NCI-H2029 treated with DMSO at 0.1 percent for 48 hours (cell line): Measurements from ENCODE around the gene CCDC47.

Experiments
- DNase-seq: peaks from one replicate; lab custom pipeline; 2025; lab: John Stamatoyannopoulos, UW

Gene CCDC47

DNA sequence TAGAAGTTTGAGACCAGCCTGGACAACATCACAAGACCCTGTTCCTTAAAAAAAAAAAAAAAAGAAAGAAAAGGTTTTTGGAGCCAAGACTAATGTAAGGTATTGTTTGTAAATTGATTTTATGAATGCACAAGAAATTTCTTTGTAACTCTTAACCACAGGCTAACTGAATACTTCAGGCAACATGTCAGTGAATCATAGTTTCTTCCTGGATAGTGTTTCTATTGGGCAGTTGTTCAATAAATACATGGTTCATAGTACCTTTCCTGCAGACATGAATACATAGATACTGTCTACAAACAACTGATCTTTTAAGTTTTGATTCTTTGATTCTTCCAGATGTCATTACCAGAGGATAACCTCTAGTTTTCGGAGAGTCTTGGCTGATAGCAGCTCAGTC, 12.2 kb upstream of the CCDC47 start:
- DNase-seq, result no peak

GRCh38 chr17:63783522-63783921, 10.1 kb upstream of the CCDC47 start:
- DNase-seq, result no peak

GRCh38 chr17:63780928-63781327, 7.5 kb upstream of the CCDC47 start:
- DNase-seq, result no peak

- DNase-seq, result no peak
Measured at GRCh38 chr17:63780507-63780906, 7.1 kb upstream of the CCDC47 start.

DNA sequence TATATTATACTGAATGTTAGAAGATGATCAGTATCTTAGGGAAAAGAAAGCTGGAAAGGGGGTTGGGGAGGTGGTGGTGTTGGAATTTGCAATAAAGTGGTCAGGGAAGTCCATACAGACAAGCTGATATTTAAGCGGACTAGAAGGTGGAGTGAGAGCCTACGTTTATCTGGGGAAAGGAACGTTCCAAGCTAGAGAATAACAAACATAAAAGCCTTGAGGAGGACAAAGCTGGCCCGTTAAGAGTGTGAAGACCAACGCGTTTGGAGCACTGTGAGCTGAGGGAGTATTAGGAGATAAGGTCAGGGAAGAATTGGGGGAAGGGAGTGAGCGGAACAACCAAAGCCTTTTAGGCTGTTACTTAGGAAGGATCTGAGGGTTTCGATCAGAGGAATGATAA, 2.0 kb upstream of the CCDC47 start:
- no peak for DNase-seq

- no peak for DNase-seq
Measured at GRCh38 chr17:63774969-63775265, 1.5 kb upstream of the CCDC47 start.

DNA sequence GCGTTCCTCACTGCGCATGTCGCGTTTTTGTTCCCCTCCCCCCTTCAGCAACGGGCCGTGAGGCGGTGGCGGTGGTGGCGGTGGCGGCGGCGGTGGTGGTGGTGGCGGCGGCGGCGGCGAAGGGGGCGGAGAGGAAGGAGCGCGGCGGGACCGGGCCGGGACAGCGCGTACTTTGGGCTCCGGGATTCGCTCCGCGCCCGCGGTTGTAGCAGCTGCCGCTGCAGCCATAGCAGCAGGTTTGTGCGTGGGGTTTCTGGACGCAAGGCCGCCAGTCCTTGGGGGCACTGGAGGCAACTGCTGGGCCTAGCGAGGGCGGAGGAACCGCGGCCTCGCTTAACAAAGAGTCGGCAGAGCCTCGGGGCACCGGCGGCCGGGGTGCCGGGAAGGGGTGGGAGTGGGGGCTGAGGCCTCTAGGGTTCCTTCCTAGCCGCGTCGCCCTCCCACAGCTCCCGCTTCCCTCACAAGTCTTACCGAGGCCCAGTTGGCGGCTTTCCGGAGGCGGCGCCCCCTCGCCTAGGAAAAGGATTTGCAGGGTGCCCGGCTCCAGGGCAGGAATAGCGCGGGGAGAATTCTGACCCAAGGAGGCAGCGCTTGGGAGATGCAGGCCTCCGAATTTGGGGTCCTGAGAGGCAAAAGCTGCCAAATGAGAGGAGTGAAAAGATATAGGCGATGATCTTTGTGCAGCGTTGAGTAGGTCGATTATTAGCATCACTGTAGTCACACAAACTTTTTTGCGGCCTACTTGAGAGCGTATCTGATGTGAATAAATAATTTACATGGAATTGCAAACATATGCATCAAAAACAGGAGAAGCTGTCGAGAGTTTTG, 958 bp upstream of the CCDC47 start, which contains the start of gene DDX42:
Gene DDX42, plus strand, starts transcription at position 30 of the 828 bp plus-strand sequence. CDS start 12,880 bp downstream, outside the sequence.
- no peak for DNase-seq

GRCh38 chr17:63772801-63773271, 561 bp downstream of the CCDC47 start:
- DNase-seq, result no peak

- DNase-seq, result no peak
Measured at GRCh38 chr17:63768433-63768832, 5.0 kb downstream of the CCDC47 start.

DNA sequence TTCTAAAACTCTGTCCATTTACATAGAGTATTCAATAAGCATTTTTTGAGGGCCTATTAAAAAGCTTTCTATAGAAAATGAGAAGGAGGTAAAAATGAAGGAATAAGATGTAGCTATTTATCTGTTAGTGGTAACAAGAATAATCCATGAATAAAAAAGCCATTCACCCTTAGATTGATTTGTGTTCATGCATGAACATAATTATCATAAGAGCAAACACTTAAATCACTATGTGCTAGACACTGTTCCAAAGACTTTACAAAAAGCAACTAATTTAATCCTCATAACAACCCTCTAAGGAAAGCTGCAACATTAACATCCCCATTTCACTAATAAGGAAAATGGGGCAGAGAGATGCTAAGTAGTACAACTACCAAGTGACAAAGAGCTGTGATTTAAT, 6.6 kb downstream of the CCDC47 start:
- no peak for DNase-seq

GRCh38 chr17:63764716-63765115, 8.7 kb downstream of the CCDC47 start:
- no peak for DNase-seq

DNA sequence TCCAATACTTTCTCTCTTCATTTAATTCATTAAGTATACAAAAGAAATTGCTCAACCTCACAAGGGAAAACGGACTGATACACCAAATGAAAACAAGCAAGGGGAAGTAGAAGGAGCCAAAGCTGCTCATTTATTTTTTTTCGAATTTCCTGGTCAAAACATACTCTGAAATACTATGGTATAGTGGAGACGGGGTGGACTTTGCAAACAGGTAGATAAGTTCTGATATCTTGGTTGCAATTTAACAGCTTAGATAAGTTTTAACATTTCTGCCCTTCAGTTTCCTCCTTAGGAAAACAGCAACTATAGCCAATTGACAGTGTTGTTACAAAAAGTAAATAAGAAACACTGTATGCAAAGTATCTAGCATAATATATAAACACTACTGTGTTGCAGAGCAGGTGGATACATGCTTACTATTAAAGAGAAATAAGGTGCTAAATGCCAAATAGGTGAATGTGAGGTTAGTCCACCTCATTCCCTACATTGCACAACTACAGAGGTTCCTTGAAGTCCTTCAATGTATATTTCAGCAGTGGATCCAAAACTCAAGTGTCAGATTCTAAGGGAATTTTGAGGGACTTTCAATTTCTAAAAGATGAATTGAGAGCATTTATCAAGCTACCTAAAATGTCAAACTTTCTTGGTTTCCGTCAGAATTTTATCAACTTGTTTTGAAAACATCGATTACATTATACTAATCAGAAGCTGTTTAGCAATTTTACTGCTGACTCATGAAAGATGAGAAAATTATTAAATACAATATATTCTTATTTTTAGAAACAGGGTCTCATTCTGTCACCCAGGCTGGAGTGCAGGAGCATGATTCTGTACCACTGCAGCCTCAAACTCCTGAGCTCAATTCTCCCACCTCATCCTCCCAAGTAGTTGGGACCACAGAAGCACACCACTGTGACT, 11.0 kb downstream of the CCDC47 start:
- DNase-seq, result no peak

DNA sequence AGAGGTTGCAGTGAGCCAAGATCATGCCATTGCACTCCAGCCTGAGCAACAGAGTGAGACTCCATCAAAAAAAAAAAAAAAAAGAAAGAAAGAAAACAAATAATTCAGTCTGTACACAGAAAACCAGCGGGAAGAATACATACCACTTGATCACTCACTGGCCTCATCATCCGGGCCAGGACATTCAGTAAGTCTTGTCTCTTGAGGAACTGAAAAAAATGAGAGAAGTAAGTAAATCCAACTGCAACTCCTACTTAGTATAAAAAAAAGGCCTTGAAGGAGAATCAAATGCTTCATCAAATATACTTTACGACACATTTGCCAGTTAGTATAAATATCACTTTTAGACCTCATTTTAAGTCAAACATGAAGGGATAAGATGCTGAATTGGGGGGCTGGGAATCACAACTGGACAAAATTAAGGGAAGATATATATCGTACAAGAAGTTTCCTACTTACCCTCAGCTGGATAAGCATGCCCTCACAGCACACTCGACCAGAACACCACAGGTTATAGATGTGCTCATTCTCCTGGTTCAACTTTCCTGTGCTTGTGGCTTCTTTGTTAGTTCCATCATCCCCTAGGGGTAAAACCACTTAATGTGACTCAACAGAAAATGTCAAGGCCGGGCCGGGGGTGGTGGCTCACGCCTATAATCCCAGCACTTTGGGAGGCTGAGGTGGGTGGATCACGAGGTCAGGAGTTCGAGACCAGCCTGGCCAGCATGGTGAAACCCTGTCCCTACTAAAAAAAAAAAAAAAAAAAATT, 12.4 kb downstream of the CCDC47 start:
- no peak for DNase-seq

DNA sequence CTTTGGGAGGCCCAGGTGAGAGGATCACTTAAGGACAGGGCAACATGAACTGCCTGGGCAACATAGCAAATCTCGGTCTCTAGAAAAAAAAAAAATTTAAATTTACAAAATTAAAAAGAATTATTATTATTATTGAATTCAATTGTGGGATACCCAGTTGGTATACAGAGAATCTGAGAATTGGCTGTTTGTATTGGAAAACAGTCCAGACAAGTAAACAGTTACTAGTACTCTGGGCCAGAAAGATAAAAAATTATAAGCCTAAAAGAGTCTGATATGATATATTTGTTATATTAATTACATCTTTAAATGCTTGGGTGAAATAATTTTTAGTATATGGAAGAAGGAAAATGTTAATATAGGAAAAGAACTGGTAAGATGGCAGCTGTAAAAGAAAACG, 15.0 kb downstream of the CCDC47 start:
- DNase-seq, result no peak

DNA sequence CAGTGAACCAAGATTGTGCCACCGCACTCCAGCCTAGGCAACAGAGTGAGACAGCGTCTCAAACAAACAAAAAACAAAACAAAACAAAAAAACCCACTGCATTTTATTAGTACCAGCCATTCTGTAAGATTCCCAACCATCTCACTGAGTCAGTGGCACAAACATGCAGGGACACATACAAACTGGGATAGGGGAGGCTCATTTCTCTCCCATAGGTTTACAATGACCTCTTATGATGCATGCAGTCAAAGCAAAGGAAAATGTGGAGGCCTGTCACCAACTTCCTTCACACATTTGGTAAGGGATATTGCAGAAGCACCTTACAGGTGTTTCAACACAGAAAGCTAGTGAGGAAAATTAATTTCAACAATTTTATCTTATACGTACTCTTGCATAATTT, 19.4 kb downstream of the CCDC47 start:
- no peak for DNase-seq

GRCh38 chr17:63753215-63753614, 20.2 kb downstream of the CCDC47 start:
- DNase-seq, result no peak

- DNase-seq, result no peak
Measured at GRCh38 chr17:63752707-63753106, 20.7 kb downstream of the CCDC47 start.

GRCh38 chr17:63751806-63752205, 21.6 kb downstream of the CCDC47 start:
- DNase-seq, result no peak

DNA sequence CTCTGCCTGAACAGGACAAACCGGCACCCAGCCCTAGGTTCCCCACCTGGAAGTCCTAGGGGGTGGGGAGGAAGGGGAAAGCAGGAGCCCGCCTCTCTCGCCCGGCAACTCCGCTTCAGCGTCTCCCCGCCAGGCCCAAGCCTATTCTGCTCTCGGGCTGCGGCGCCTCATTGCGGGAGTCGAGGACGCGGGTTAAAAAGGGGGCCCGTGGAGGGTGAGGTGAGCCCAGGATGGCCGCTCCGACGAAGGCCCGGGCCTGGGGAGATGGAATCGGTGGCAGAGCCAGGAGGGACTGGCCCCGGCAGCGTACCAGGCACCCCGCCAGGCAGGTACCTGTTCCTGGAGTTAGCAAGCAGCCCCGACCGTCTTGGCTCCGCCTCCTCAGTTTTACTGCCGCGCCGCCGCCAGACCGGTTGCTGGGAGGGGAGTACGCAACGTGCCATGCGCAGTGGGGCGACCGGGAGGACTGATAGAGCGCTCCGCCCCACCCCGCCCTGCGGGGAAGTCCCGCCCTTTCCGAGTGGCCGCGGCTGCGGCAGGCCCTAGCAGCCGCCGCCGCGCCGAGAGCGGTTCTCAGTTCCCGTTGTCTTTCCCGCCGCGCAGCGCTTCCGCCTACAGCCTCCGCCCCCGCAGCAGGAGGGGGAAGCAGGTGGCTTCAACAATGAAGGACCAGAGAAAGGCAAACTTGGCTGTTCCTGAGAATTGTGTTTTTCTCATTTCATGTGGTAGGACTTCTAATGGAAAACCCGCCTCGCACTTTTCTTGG, 31.8 kb downstream of the CCDC47 start, which contains the start of gene STRADA:
Gene STRADA, minus strand, starts transcription at position 392 of the 766 bp plus-strand sequence. CDS start 13,430 bp downstream, outside the sequence.
- DNase-seq, result peak; percentile 80

GRCh38 chr17:63741143-63741407, 32.3 kb downstream of the CCDC47 start:
- peak; percentile 0 for DNase-seq

DNA sequence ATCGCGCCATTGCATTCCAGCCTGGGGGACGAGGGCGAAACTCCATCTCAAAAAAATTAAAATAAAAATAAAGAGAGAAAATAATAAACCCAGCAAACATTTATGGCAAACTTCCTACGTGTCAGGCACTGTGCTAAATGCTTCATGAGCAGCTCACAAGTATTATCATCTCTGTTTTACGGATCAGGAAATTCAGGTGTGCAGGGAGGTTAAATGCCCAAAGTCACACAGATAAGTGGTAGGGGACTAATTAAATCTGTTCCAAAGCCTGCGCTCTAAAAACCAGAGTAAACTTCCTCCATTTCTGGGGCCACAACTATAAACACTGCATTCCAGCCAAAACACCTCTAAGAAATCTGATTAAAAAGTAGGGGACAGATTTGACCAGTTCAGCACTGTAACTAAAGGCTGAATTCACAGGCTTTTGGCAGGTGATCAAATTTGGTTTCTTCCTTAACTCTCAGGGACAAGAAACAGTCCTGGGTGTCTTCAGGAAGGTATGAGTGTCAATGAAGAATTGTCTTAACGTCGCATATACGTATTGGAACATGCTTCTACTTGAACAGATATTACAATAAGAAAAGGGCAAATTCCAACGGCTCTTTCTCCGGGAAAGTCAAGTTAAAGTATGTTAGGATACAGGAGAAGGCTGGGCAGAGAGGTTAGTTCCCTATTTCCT, 32.8 kb downstream of the CCDC47 start:
- no peak for DNase-seq
